ENCODE results near the gene DNAJC18.

DNAJC18 gene

DNA sequence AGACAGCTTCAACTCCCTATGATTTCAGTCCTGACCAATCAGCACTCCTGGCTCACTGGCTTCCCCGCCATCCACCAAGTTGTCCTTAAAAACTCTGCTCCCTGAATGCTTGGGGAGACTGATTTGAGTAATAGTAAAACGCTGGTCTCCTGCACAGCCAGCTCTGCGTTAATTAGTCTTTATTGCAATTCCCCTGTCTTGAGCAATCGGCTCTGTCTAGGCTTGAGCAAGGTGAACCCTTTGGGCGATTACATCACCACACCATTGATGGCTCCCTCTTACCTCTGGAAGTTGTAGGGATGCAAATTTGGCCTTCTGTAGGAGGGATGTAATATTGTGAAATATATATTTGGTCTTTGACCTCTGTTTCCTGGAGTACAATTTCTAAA, 53.3 kb downstream of the DNAJC18 start:
- DNase-seq, result no peak

GRCh38 chr5:139385061-139386049, 54.0 kb downstream of the DNAJC18 start:
- peak; percentile 62 for DNase-seq

DNA sequence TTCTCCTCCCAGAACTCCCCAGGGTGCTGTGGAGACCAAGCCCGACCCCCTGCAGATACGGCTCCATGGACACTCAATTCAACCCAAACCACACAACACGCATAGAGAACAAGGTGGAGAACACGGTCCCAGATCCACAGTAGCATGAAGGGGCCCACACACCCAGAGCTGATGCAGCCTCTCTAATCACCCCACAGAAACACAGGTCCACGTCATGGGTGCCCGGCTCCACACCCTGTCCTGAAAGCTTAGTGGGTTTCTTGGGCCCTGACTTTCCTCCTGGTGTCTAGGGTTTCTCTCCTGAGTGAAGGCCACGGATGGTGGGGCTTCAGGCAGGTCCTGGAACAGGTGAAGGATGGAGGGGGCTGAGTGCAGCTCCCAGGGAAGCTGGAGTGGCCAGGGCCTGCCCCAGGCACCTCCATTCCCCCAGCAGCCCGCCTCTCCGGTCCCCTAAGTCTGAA, 54.7 kb downstream of the DNAJC18 start:
- DNase-seq, result no peak

DNA sequence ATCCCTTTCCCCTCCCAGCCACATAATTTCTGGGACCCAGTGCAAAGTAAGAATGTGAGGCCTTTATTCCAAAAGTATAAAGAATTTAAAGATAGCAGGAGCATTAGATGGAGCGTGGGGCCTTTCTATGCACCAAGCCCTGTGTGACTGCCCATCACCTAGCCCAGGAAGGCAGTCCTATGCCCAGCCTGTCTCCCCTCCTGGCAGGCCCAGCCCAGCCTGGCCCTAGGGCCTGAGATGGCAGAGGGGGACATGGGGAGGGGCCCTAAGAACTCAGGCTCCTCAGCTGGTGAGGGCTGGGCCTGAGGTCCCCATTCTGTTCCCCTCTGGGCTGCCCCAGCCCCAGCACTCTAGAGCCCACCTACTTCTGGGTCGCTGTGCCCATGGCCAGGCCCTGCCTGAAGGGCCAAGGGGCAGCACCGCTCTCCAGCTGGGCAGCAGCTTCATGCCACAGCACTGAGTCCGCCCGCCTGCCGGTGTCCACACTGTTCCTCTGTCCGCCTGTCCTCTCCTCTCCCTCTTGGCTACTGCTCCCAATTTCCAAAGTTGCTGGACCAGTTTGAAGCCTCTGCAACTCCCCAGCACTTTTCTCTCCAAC, 55.2 kb downstream of the DNAJC18 start:
- DNase-seq, result no peak

- peak; percentile 23 for DNase-seq
These were observed 55.9 kb downstream of the DNAJC18 start, which contains the start of gene SLC23A1 for GRCh38 chr5:139383275-139383992. Gene SLC23A1 (minus strand): TSS chr5:139383297. CDS start chr5:139383253, 44 bp downstream.

DNA sequence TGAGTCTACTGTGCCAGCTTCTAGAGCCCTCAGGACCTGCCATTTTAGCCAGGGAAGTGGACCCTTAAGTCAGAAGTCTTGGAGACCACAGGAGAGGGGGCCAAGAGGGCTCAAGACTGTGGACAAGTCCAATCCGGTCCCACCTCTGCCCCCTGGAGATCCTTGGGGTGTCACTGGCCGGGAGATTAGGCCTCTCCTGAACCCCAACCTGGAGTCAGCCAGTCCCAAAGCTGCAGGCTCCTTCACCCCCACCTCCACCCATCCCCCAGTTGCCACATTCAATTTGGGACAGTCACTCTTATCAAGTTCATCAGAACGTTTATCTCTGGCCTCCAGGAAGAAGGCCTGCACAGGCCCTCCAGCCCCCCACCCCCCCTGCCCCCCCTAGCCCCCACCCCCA, 56.5 kb downstream of the DNAJC18 start:
- DNase-seq, result no peak

- DNase-seq, result no peak
These were observed 57.2 kb downstream of the DNAJC18 start for GRCh38 chr5:139381837-139382761.

- DNase-seq, result no peak
These were observed 59.5 kb downstream of the DNAJC18 start for GRCh38 chr5:139379626-139380449.

DNA sequence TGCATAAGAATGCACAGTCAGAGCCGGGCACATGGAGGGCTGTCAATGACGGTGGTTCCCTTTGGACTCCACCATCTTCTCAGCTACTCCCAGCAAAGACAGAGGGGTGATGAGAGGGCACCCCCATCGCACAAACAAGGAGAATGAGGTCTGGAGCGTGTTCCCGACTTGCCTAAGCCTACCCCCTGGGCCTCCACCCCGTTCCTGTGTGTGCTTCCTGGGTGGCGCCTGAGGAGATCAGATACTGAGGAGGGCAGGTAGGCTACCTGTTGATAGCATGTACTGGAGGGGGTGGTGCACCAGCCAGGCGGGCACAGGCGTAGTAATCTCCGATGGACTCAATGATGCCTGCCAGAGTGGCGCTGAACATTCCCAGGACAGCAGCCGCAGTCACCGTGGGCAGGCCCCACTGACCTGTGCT, 60.4 kb downstream of the DNAJC18 start:
- DNase-seq, result no peak

DNA sequence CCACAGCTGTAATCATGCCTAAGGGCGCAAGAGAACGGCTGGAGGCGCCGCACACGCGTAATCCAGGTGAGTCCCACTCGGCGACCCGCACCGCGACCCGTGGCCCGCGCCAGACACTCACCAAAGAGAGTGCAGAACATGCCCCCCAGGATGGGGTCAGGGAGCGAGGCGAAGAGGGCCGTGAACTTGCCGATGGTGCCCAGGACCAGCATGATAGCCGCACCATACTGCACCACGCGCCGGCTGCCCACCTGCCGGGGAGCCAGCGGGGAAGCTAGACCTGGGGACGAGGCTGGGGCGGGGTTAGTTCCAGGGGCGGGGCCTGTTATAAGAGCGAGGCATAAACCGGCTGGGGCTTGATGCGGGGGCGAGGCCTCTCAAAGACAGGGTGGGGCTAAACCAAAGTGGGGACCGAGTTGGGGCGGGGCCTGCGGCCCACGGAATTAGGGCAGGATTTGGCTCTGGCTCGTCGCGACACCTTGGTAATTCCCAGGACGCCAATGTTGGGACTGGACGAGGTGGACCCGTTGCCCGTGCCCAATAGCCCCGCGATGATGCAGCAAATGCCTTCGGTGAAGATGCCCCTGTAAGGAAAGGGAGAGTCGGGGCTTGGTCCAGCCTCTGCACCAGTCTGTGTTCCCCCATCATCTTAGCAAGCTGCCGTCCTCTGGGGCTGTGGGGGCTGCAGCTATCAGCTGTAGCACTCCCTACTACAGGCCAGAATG, 61.1 kb downstream of the DNAJC18 start:
- no peak for DNase-seq

GRCh38 chr5:139377226-139377625, 62.1 kb downstream of the DNAJC18 start:
- no peak for DNase-seq

- DNase-seq, result no peak
These were observed 63.0 kb downstream of the DNAJC18 start for GRCh38 chr5:139376364-139376763.

- no peak for DNase-seq
These were observed 64.4 kb downstream of the DNAJC18 start for GRCh38 chr5:139374909-139375308.

- DNase-seq, result no peak
These were observed 67.6 kb downstream of the DNAJC18 start for GRCh38 chr5:139371482-139372435.

DNA sequence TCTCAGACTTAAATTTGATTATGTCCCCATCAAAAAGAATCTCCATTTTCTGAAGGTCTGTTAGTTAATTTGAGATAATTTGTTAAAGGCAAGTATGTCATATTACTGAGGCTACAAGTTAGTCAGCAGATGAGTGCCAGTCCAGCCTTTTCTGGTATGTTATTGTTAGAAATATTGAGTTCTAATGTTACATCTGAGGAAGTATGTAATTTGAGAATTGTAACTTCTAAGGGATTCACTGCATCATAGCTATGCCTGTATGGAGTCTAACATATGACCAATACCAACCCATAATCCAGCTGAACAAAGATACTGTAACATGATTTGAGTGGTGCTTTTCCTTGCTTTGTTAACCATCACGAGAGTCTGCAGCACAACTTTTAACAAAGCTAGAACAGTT, 70.1 kb downstream of the DNAJC18 start:
- DNase-seq, result no peak

GRCh38 chr5:139368613-139369012, 70.7 kb downstream of the DNAJC18 start:
- DNase-seq, result peak; percentile 20

DNA sequence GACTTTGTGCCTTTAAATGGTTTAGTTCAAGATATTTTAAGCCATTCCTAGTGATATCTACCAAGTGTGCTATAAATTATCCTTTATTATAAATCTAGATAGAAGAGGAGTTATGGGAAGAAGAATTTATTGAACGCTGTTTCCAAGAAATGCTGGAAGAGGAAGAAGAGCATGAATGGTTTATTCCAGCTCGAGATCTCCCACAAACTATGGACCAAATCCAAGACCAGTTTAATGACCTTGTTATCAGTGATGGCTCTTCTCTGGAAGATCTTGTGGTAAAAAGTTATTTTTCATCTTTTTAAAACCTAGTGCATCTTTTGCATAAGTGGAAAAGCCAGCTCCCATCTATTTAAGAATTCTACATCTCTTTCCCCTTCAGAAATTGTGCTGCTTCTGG, 74.9 kb downstream of the DNAJC18 start:
- DNase-seq, result no peak

- no peak for DNase-seq
These were observed 75.4 kb downstream of the DNAJC18 start for GRCh38 chr5:139363937-139364336.

GRCh38 chr5:139361835-139362429, 77.4 kb downstream of the DNAJC18 start:
- DNase-seq, result no peak
